GM03348 (cell line): ENCODE data around the gene LDLR.
A peak's percentile ranks its signal among the peaks of the same experiment; 100 is the strongest.
"Not testable (repeated sequence)": the region's sequence is repeated elsewhere in the genome, so short reads cannot be mapped to it uniquely, and the experiment has no call there.

ENCODE experiments used
- DNase-seq: peaks from one replicate; pipeline ENCODE4 v3.0.0; 2012; ENCODE audit warnings: low spot score

LDLR gene

GRCh38 chr19:11174336-11174735 lies 85.1 kb downstream of the LDLR start:
- no peak for DNase-seq

- DNase-seq: no peak
These were observed 86.7 kb downstream of the LDLR start for GRCh38 chr19:11175920-11176319.

GRCh38 chr19:11176466-11177193 lies 87.4 kb downstream of the LDLR start:
- DNase-seq: no peak

GRCh38 chr19:11177592-11177991 lies 88.3 kb downstream of the LDLR start:
- no peak for DNase-seq

- DNase-seq: not testable (repeated sequence)
These were observed 89.8 kb downstream of the LDLR start for GRCh38 chr19:11179145-11179465.

- no peak for DNase-seq
These were observed 90.5 kb downstream of the LDLR start for GRCh38 chr19:11179716-11180297.

GRCh38 chr19:11180346-11180745 lies 91.1 kb downstream of the LDLR start:
- peak; percentile 51 for DNase-seq

- DNase-seq: not testable (repeated sequence)
These were observed 91.7 kb downstream of the LDLR start for GRCh38 chr19:11180975-11181374.

- DNase-seq: no peak
These were observed 92.2 kb downstream of the LDLR start for GRCh38 chr19:11181488-11181887.
